ENCODE data around the gene BCAP29. TPM values are rescaled to one million over a fixed set of nuclear protein-coding genes. Genes with fewer than 3 reads are reported as not detected.

Gene BCAP29
- total and polyA plus RNA-seq, 2 donors (not counting 1 experiment from before 2014, with no cell fraction given), result 64.7 to 79.7 TPM

DNA sequence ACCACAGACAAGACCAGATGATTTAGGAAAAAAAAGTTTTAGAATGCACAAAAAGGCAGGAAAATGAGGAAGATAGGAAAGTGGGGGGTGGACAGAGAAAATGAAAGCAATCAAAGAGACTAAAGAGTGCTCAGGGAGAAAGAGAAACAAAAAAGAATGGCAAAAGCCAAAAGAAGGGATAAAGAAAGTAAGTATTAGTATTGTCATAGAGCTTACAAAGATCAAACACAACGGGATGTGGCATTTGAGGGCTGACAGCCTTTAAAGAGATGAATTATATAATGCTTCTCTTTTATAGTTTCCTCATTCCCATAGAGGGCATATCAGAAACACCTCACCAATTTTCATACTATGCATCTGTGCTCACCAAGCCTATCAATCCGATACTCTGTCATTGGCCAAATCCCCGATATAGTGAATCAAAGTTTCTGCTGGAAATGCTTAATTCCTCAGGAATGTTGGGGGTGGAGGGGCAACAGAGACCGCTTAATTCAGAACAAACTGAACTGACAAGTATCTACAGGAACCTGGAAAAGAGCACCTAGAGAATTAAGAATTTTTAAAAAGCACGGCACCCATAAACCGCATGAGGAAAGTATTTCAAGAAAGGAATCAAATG is 19.0 kb upstream of the BCAP29 start:
- no peak overlapping the region for H3K9ac ChIP-seq (ENCODE audit: insufficient read depth, low read length)
- peak in 1 of 2 donors; percentile 58 for DNase-seq (ENCODE audit: low read depth in 2 of 2)
- H3K79me2 ChIP-seq (ENCODE audit: control insufficient read depth, insufficient read depth, low read length), result peaks cover 8% of the 10 kb centered on the region
- H3K9me3 ChIP-seq (ENCODE audit: control insufficient read depth, insufficient read depth, low read depth, low read length), result no peaks in the 10 kb centered on the region
- H3K27me3 ChIP-seq (ENCODE audit: control insufficient read depth, insufficient read depth, low read length), result no peaks in the 10 kb centered on the region
- TF ChIP-seq, protein P1, sequence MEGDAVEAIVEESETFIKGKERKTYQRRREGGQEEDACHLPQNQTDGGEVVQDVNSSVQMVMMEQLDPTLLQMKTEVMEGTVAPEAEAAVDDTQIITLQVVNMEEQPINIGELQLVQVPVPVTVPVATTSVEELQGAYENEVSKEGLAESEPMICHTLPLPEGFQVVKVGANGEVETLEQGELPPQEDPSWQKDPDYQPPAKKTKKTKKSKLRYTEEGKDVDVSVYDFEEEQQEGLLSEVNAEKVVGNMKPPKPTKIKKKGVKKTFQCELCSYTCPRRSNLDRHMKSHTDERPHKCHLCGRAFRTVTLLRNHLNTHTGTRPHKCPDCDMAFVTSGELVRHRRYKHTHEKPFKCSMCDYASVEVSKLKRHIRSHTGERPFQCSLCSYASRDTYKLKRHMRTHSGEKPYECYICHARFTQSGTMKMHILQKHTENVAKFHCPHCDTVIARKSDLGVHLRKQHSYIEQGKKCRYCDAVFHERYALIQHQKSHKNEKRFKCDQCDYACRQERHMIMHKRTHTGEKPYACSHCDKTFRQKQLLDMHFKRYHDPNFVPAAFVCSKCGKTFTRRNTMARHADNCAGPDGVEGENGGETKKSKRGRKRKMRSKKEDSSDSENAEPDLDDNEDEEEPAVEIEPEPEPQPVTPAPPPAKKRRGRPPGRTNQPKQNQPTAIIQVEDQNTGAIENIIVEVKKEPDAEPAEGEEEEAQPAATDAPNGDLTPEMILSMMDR (conservative IDR thresholded peaks at IDR 0.05 in 1 of 2, IDR thresholded peaks at IDR 0.05 in 1 of 2; ENCODE audit: low read depth in 1 of 2, low read length in 2 of 2), result no peak
- no peak for TF ChIP-seq EZH2 (IDR thresholded peaks at IDR 0.05; ENCODE audit: low read length, missing control alignments)
- peaks cover 8% of the 10 kb centered on the region for H3K4me1 ChIP-seq (ENCODE audit: control insufficient read depth, extremely low read depth, insufficient read depth, low read length)
- no peak overlapping the region for H2AFZ ChIP-seq (ENCODE audit: low read length)
- no peaks in the 10 kb centered on the region for H3K36me3 ChIP-seq (ENCODE audit: control insufficient read depth, insufficient read depth, low read length)
- no peak overlapping the region for H3K27ac ChIP-seq (ENCODE audit: insufficient read depth, low read length)
- H4K20me1 ChIP-seq (ENCODE audit: control insufficient read depth, extremely low read depth, insufficient read depth, low read length), result no peaks in the 10 kb centered on the region
- H3K4me2 ChIP-seq (ENCODE audit: extremely low read depth, insufficient read depth, low read length), result no peak overlapping the region
- no peak overlapping the region for H3K4me3 ChIP-seq (replicated peaks in 1 of 4; ENCODE audit: control extremely low read depth in 1 of 4, insufficient read depth in 1 of 4, low read depth in 3 of 4, low read length in 4 of 4)

DNA sequence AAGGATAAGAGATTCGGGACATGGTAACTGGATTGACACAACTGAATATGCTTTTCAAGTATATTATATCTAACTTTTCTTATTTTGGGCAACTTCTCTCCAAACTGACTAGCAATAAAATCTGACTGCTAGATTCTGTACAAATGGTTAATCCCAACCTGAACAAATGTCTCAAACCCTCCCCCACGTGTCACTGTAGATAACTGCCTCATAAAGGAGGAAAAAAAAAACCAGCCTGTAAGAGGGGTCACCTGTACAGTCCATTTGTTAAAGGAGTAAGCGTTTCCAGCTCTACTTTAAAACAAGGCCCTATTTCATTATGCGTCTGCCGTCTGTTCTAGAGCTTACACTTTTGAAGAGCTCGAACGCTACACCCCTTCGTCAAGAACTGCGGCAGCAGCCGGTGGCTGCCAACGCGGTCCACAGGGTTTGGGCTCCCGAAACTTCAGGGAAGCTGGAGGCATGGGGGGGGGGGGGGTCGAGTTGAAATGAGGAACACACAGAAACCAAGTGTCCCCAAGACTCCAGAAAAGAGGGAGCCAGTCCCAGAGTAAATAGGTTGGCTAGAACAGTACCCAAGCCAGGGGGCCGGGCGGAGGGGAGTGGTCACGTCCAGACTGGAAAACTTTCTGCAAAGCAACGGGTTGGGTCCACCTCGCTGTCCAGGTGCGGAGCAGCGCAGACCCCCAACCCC is 16.8 kb upstream of the BCAP29 start:
- Histone ChIP-seq H3K36me3 (ENCODE audit: control insufficient read depth, insufficient read depth, low read length) (no peaks in the 10 kb centered on the region), H3K4me3 (replicated peaks in 1 of 4; ENCODE audit: control extremely low read depth in 1 of 4, insufficient read depth in 1 of 4, low read depth in 3 of 4, low read length in 4 of 4) (peak overlapping the region; percentile 83 to 99 (median 91)), H3K4me2 (ENCODE audit: extremely low read depth, insufficient read depth, low read length) (peak overlapping the region; percentile 93), H3K27me3 (ENCODE audit: control insufficient read depth, insufficient read depth, low read length) (no peaks in the 10 kb centered on the region), H3K9ac (ENCODE audit: insufficient read depth, low read length) (peak overlapping the region; percentile 96), H3K9me3 (ENCODE audit: control insufficient read depth, insufficient read depth, low read depth, low read length) (no peaks in the 10 kb centered on the region), H3K4me1 (ENCODE audit: control insufficient read depth, extremely low read depth, insufficient read depth, low read length) (peaks cover 8% of the 10 kb centered on the region), H4K20me1 (ENCODE audit: control insufficient read depth, extremely low read depth, insufficient read depth, low read length) (no peaks in the 10 kb centered on the region), H3K79me2 (ENCODE audit: control insufficient read depth, insufficient read depth, low read length) (peaks cover 8% of the 10 kb centered on the region), H2AFZ (ENCODE audit: low read length) (peak overlapping the region; percentile 100), H3K27ac (ENCODE audit: insufficient read depth, low read length) (peak overlapping the region; percentile 95)
- DNase-seq (ENCODE audit: low read depth in 2 of 2), result no peak
- TF ChIP-seq, protein P1 (conservative IDR thresholded peaks at IDR 0.05 in 1 of 2, IDR thresholded peaks at IDR 0.05 in 1 of 2; ENCODE audit: low read depth in 1 of 2, low read length in 2 of 2), result no peak
- TF ChIP-seq EZH2 (IDR thresholded peaks at IDR 0.05; ENCODE audit: low read length, missing control alignments), result no peak

DNA sequence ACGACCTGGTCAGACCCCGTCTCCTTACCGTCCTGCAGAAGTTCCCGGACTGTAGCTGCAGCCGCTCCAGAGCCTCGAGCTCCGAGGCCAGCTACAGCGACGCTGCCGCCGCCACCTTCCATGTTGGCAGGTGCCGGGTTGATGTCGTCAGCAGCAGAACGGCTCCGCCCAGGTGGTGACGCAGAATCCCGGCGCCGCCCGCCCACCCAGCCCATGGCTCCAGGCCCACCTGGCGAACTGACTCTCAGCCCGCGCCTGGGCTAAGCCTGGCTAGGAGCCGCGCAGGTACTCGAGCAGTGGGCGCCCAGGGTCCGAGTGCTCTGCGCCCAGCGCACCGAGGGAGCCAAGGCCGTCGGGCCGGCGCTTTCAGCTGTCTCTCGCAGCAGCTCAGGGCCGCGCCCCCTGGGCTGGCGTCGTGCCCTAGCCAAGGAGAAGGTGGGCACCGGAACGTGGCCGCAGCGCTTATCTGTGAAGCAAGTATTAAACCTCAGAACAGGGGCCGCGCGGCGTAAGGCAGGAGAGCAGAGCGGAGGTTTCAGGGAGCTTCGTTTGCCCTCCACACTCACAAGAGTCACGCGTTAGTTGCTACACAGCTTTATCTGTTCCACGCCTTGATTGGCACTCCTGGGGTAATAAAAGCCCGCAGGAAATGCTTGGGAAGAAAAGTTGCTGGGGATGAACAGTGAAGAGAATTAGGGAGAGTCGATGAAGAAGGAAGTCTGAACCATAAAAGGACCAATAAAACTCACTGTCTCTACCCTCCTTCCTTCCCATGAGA is 16.1 kb upstream of the BCAP29 start, which contains the start of the genes COG5 and DUS4L:
Gene COG5 (minus strand): TSS at position 146 of the 778 bp plus-strand sequence. CDS start 24 bp downstream, at position 122.
Gene DUS4L (plus strand): TSS at position 197 of the 778 bp plus-strand sequence. CDS start 3,100 bp downstream, outside the sequence.
- H3K36me3 ChIP-seq (ENCODE audit: control insufficient read depth, insufficient read depth, low read length), result no peaks in the 10 kb centered on the region
- peak; percentile 78 to 80 for DNase-seq (ENCODE audit: low read depth in 2 of 2)
- peak within 1 kb of the TSS; percentile 96 for H3K9ac ChIP-seq (ENCODE audit: insufficient read depth, low read length)
- peak within 1 kb of the TSS; percentile 100 for H2AFZ ChIP-seq (ENCODE audit: low read length)
- H3K4me1 ChIP-seq (ENCODE audit: control insufficient read depth, extremely low read depth, insufficient read depth, low read length), result peaks cover 8% of the 10 kb centered on the region
- H3K4me2 ChIP-seq (ENCODE audit: extremely low read depth, insufficient read depth, low read length), result peak within 1 kb of the TSS; percentile 93
- no peak for TF ChIP-seq EZH2 (IDR thresholded peaks at IDR 0.05; ENCODE audit: low read length, missing control alignments)
- TF ChIP-seq, protein P1 (conservative IDR thresholded peaks at IDR 0.05 in 1 of 2, IDR thresholded peaks at IDR 0.05 in 1 of 2; ENCODE audit: low read depth in 1 of 2, low read length in 2 of 2), result no peak
- H3K27me3 ChIP-seq (ENCODE audit: control insufficient read depth, insufficient read depth, low read length), result no peaks in the 10 kb centered on the region
- peaks cover 8% of the 10 kb centered on the region for H3K79me2 ChIP-seq (ENCODE audit: control insufficient read depth, insufficient read depth, low read length)
- no peaks in the 10 kb centered on the region for H3K9me3 ChIP-seq (ENCODE audit: control insufficient read depth, insufficient read depth, low read depth, low read length)
- peak within 1 kb of the TSS; percentile 95 for H3K27ac ChIP-seq (ENCODE audit: insufficient read depth, low read length)
- no peaks in the 10 kb centered on the region for H4K20me1 ChIP-seq (ENCODE audit: control insufficient read depth, extremely low read depth, insufficient read depth, low read length)
- H3K4me3 ChIP-seq (replicated peaks in 1 of 4; ENCODE audit: control extremely low read depth in 1 of 4, insufficient read depth in 1 of 4, low read depth in 3 of 4, low read length in 4 of 4), result peak within 1 kb of the TSS; percentile 83 to 99 (median 91)

Data from fibroblast of lung (primary cell).